ENCODE measurements around the gene ZDHHC7. TPM values are rescaled to one million over a fixed set of nuclear protein-coding genes. Genes with fewer than 3 reads are reported as not detected.

Gene ZDHHC7
- total and polyA plus RNA-seq, 2 of the 8 experiments (the other 6 are each of a cell fraction or from before 2014, with no cell fraction given): 40.5 to 56.3 TPM

GRCh38 chr16:84965428-84966415 lies 45.6 kb downstream of the ZDHHC7 start:
- Histone ChIP-seq H3K14ac (ENCODE audit: insufficient read length) (no peak overlapping the region), H2BK20ac (ENCODE audit: low read length) (peak overlapping the region; percentile 40; the same call in 1 of the 2 replicates), H3K36me3 (ENCODE audit: control insufficient read depth in 2 of 4, insufficient read depth in 4 of 4, low read length in 3 of 4) (no peaks in the 10 kb centered on the region), H3K9ac (replicated peaks in 1 of 4; ENCODE audit: extremely low read depth in 1 of 4, low read depth in 3 of 4, low read length in 3 of 4) (no peak overlapping the region), H3K56ac (replicated peaks; ENCODE audit: insufficient read length, low read depth, low read length) (no peak overlapping the region), H2BK5ac (ENCODE audit: low read depth, low read length) (peak overlapping the region; percentile 83), H4K91ac (replicated peaks; ENCODE audit: insufficient read length, low read length) (peak overlapping the region; percentile 42), H4K20me1 (replicated peaks in 1 of 2; ENCODE audit: control insufficient read depth in 1 of 2, insufficient read depth in 2 of 2, low read length in 2 of 2) (peaks cover 0 to 5% of the 10 kb centered on the region in 2 experiments), H2BK120ac (replicated peaks; ENCODE audit: low read depth, low read length) (no peak overlapping the region), H3K23me2 (ENCODE audit: low read depth, low read length) (peaks cover 5% of the 10 kb centered on the region), H4K8ac (ENCODE audit: extremely low read depth, insufficient read depth, low read length) (no peak overlapping the region; the same call in none of the 2 replicates), H3K27me3 (replicated peaks in 1 of 4; ENCODE audit: control insufficient read depth in 3 of 4, extremely low read depth in 1 of 4, insufficient read depth in 3 of 4, low read length in 3 of 4) (no peaks in the 10 kb centered on the region; a peak in 1 of 7 replicates), H3K79me2 (ENCODE audit: control insufficient read depth in 1 of 2, insufficient read depth in 2 of 2, low read length in 2 of 2) (no peaks in the 10 kb centered on the region), H2AFZ (ENCODE audit: low read length) (no peak overlapping the region), H3K27ac (ENCODE audit: low read depth, low read length) (no peak overlapping the region), H3K4me1 (replicated peaks in 1 of 4; ENCODE audit: control insufficient read depth in 3 of 4, insufficient read depth in 4 of 4, low read length in 3 of 4) (0 out of 7 replicates have a peak, but pooled peaks cover 0 to 2% (median 0%) of the 10 kb centered on the region in 4 experiments), H2AK5ac (ENCODE audit: low read depth, low read length) (peak overlapping the region; percentile 99; the same call in 1 of the 2 replicates), H3K79me1 (ENCODE audit: low read depth, low read length) (peaks cover 2% of the 10 kb centered on the region; the same call in 1 of the 2 replicates), H3K9me3 (ENCODE audit: insufficient read depth in 2 of 2, low read depth in 1 of 2, low read length in 1 of 2) (peaks cover 3 to 4% of the 10 kb centered on the region in 2 experiments; a peak in 1 of 4 replicates), H2BK15ac (ENCODE audit: low read length) (no peak overlapping the region), H3K4me3 (ENCODE audit: extremely low read depth in 1 of 4, insufficient read depth in 2 of 4, low read depth in 3 of 4, low read length in 4 of 4) (no peak overlapping the region), H3K4ac (replicated peaks; ENCODE audit: insufficient read length, low read depth, low read length) (peak overlapping the region; percentile 53), H4K5ac (ENCODE audit: insufficient read length, low read depth, low read length) (no peak overlapping the region), H3K4me2 (ENCODE audit: insufficient read depth in 1 of 2, low read depth in 2 of 2, low read length in 2 of 2) (no peak overlapping the region), H3K23ac (ENCODE audit: insufficient read length) (no peak overlapping the region), H3K18ac (ENCODE audit: extremely low read depth, low read length) (peak overlapping the region; percentile 78; the same call in 1 of the 2 replicates), H2BK12ac (ENCODE audit: low read depth, low read length) (peak overlapping the region; percentile 72)
- POLR2A ChIA-PET (ENCODE audit: partially characterized antibody): no interaction called here
- WGBS, 2 experiments (ENCODE audit: extremely low coverage in 1 of 2, insufficient coverage in 1 of 2, insufficient read length in 1 of 2, insufficient replicate concordance in 2 of 2, low coverage in 1 of 2, low lambda C conversion rate in 2 of 2, missing lambda C conversion rate in 1 of 2): 88 to 100% methylated on average over 20 to 43 of the region's 43 CpGs
- DNase-seq (ENCODE audit: low read depth in 1 of 2, low spot score in 2 of 2) (no peak), FAIRE-seq (no peak)
- CTCF ChIA-PET (ENCODE audit: partially characterized antibody): interaction anchor here (0.6 to 14.4 kb wide), 8 partner anchors 10 to 218 kb away, joined by 3 to 170 read pairs (median 4); no protein-coding TSS in a partner anchor
- TF ChIP-seq EP300 (IDR thresholded peaks at IDR 0.05; ENCODE audit: borderline replicate concordance in 1 of 2, low read depth in 2 of 2, low read length in 2 of 2): no peak
- TF ChIP-seq POU5F1 (IDR thresholded peaks at IDR 0.05; ENCODE audit: low read depth, low read length): no peak
- no peak for TF ChIP-seq CTBP2 (IDR thresholded peaks at IDR 0.05; ENCODE audit: borderline replicate concordance, insufficient read depth, insufficient read length, low read length)
- TF ChIP-seq CHD2 (IDR thresholded peaks at IDR 0.05; ENCODE audit: low read length): no peak
- no peak for TF ChIP-seq SAP30 (IDR thresholded peaks at IDR 0.05; ENCODE audit: insufficient read depth, insufficient replicate concordance, low read length)
- no peak for TF ChIP-seq SP2 (IDR thresholded peaks at IDR 0.05; ENCODE audit: low read length)
- no peak for TF ChIP-seq SIN3A (conservative IDR thresholded peaks at IDR 0.05 in 1 of 2, IDR thresholded peaks at IDR 0.05 in 1 of 2; ENCODE audit: low read depth in 1 of 2, low read length in 2 of 2)
- TF ChIP-seq BRCA1 (IDR thresholded peaks at IDR 0.05; ENCODE audit: low read depth, low read length): no peak
- TF ChIP-seq RBBP5 (IDR thresholded peaks at IDR 0.05; ENCODE audit: borderline replicate concordance, low read depth, low read length): no peak
- no peak for TF ChIP-seq SIX5 (IDR thresholded peaks at IDR 0.05; ENCODE audit: low read depth, low read length)

Measured in H1 (cell line).